Activated CD8-positive, alpha-beta memory T cell treated with anti-CD3 and anti-CD28 coated beads, Interleukin-2, amount 50 U/mL, for 24 hours (primary cell): Measurements from ENCODE around the gene RBM10.
"Not testable (repeated sequence)": the region's sequence is repeated elsewhere in the genome, so short reads cannot be mapped to it uniquely, and the experiment has no call there.

Experiments used
- DNase-seq: peaks from one replicate; pipeline ENCODE4 v3.0.0-alpha.2; 2020; ENCODE audit errors: extremely low read depth

The RBM10 gene, protein sequence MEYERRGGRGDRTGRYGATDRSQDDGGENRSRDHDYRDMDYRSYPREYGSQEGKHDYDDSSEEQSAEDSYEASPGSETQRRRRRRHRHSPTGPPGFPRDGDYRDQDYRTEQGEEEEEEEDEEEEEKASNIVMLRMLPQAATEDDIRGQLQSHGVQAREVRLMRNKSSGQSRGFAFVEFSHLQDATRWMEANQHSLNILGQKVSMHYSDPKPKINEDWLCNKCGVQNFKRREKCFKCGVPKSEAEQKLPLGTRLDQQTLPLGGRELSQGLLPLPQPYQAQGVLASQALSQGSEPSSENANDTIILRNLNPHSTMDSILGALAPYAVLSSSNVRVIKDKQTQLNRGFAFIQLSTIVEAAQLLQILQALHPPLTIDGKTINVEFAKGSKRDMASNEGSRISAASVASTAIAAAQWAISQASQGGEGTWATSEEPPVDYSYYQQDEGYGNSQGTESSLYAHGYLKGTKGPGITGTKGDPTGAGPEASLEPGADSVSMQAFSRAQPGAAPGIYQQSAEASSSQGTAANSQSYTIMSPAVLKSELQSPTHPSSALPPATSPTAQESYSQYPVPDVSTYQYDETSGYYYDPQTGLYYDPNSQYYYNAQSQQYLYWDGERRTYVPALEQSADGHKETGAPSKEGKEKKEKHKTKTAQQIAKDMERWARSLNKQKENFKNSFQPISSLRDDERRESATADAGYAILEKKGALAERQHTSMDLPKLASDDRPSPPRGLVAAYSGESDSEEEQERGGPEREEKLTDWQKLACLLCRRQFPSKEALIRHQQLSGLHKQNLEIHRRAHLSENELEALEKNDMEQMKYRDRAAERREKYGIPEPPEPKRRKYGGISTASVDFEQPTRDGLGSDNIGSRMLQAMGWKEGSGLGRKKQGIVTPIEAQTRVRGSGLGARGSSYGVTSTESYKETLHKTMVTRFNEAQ

DNA sequence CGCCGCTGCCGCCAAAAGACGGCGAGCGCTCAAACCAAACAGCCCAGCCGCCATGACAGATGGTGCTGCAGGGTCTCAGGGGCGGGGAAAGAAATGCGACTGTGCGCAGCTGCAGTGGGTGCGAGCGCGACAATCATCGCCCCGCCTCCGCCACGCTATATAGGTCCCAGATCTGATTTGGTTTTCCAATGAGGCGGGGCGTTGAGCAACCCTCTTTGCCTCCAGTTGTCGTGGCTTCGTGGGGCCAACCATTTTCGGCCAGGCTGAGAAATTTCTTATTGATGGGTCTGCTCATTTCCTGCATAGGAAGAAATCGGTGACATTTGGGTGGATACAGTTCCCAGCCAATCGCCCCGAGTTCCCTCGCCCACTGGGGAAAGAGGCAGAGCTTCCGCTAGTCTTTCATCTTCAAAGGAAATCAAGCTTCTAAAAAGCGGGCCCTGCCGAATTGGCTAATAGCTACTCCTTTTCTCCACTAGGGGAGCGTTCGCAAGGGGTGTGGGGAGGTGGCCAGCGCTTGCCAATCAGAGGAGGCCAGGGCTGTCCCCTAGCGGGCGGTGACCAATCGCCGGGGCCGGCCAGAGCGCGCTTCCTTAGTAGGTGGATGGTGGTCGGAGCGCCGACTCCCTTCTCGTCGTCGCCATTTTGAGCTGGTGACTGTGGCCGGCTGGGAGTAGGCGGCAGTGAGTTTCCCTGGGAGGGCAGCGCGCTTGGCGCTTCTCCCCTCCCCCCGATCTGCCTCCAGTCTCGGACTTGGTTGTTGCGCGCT, at the start of gene RBM10, which contains the start of gene NDUFB11:
RBM10 (plus strand) TSS at position 596 of the 769 bp plus-strand sequence. CDS start 2,261 bp downstream, outside the sequence.
NDUFB11 (minus strand) TSS at position 77 of the 769 bp plus-strand sequence; CDS start at position 54, 23 bp downstream.
- DNase-seq = peak; percentile 78

DNA sequence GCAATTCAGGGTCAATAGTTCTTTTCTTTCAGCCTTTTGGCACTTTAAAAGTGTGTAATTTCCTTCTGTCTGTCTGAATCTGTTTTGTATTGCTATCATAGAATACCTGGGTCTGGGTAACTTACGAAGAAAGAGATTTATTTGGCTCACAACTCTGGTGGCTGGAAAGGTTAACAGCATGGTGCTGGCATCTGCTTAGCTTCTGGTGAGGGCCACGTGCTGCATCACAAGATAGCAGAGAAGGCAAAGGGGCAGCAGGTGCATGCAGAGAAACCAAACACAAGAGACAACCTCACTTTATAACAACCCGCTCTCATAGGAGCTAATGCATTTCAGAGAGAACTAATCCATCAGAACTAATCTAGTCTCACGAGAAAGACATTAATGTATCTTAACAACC, 48.0 kb upstream of the RBM10 start:
- no peak for DNase-seq

DNA sequence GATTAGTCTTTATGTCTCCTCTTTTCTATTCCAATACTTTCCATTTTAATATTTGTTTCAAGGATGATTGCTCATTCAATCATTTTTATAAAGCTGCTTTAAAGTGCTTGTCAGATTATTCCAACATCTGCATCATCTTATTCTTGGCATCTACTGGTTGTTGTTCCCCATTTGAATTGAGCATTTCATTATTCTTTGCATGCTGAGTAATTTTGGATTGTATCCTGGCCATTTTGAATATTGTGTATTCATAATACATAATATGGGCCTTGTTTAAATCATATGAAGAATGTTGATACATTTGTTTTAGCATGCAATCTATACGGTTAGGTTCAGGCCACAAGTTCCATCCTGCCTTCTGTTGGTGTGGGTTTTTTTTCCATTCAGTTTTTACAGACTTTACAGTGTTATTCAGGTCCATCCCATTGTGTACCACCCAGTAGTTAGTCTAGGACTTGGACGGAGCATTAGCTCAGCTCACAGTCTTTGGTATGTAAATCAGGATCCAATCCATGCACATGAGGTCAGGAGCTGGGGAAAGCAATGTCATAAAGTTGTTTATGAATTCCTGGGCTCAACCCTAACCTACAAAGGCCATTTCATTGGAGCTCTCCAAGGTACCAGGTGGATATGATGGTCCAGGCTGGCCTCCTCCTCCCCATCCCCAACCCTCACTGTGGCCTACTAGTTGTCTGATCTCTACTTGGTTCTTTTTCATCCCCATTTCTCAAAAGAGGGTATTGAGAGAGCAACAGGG, 46.5 kb upstream of the RBM10 start:
- no peak for DNase-seq

DNA sequence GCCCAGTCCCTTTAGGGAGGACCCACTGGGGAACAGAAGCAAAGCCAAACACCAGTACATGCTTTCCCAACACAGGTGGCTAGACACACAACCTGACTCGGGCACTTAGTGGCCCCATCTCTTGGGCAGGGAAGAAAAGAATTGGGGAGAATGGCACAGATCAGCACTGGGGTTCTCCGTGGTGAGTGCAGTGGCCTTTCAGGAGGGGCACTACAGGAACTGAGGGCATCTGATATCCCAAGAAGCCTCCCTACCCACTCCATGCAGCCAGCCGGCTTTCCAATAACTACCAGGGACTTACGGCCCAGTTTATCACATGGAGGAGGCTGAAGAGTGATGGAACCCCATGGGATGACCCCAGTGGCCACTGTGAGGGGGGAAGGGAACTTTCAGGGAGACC, 43.8 kb upstream of the RBM10 start:
- no peak for DNase-seq

DNA sequence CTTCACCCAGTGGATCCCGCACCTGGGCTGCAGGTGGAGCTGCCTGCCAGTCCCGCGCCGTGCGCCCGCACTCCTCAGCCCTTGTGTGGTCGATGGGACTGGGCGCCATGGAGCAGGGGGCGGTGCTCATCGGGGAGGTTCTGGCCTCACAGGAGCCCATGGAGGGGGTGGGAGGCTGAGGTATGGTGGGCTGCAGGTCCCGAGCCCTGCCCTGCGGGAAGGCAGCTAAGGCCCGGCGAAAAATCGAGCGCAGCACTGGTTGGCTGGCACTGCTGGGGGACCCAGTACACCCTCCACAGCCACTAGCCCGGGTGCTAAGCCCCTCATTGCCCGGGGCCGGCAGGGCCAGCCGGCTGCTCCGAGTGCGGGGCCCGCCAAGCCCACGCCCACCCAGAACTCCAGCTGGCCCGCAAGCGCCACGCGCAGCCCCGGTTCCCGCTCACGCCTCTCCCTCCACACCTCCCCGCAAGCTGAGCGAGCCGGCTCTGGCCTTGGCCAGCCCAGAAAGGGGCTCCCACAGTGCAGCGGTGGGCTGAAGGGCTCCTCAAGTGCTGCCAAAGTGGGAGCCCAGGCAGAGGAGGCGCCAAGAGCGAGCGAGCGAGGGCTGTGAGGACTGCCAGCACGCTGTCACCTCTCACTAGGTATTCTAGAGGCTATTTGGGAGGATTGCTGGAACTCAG, 33.9 kb upstream of the RBM10 start:
- not testable (repeated sequence) for DNase-seq

DNA sequence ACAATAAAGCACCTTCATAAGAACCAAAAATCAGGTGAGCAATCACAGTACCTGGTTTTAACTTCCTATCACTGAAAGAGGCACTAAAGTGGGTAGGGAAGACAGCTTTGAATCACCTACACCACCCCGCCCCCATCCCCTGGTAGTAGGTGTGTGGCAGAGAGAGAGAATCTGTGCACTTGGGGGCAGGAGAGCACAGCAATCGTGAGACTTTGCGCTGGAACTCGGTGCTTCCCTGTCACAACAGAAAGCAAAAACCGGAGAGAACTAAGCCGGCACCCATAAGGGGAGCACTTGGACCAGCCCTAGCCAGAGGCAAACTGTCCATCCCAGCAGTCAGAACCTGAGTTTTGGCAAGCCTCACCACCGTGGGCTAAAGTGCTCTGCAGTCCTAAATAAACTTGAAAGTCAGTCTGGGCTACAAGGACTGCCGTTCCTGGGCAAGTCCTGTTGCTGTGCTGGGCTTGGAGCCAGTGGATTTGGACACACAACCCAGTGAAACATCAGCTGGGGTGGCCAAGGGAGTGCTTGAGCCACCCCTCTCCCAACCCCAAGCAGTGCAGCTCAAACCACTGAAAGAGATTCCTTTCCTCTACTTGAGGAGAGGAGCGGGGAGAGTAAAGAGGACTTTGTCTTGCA, 32.6 kb upstream of the RBM10 start:
- no peak for DNase-seq

DNA sequence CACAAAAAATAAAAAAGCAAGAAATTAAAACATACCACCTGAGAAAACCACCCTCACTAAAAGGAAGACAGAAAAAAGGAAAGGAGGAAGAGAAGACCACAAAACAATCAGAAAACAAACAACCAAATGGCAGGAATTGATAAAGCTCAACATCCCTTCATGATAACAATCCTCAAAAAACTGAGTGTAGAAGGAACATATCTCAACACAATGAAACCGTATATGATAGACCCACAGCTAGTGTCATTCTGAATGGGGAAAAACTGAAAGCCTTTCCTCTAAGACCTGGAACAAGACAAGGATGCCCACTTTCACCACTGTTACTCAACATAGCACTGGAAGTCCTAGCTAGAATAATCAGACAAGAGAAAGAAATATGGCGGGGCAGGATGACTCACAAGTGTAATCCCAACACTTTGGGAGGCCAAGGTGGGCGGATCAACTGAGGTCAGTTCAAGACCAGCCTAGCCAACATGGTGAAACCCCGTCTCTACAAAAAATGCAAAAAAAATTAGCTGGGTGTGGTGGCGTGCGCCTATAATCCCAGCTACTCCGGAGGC, 28.4 kb upstream of the RBM10 start:
- not testable (repeated sequence) for DNase-seq

DNA sequence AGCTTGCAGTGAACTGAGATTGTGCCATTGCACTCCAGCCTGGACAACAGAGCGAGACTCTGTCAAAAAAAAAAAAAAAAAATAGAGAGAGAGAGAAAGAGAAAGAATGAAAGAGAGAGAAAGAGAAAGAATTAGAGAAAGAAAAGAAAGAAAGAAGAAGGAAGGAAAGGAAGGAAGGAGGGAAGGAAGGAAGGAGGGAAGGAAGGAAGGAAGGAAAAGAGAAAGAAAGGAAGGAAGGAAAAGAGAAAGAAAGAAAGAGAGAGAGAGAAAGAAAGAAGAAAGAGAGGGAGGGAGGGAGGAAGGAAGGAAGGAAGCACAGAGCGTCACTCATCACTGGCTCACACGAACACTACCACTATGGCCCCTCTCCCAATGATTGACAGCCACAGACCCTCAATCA, 20.6 kb upstream of the RBM10 start:
- not testable (repeated sequence) for DNase-seq

DNA sequence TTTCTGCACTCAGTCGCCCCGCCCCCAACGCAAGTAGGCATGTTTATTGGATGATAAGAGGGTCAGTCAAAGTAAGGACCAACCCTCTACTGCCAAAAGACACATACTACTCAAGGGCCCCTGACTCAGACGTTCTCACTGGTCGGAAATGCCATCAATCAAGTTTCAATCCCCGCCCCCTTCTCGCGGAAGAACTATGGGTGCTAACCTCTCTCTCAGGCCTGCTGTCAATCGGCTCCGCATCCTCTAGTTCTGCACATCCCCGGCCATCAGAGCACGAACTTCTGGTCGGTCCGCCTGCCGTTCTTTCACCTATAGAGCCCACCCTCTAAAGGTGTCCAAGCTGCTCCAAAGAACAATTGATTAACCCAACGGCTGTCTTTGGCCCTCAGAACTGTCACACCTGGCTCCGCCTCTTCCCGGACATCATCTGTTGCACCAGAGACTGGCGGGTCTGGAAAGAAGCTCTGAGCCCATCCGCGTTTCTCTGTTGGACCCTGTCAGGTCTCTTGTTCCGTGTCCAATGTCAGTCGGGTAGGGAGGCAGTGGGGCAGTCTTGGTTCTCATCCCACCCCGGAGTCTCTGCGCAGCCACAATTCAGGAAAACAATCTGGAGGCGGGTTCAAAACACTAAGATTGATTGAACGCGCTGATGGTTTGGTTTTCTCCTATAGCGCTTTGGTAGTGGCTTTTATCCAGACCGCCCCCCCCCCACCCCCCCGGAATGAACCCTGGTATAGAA, 15.7 kb upstream of the RBM10 start:
- peak; percentile 69 for DNase-seq

DNA sequence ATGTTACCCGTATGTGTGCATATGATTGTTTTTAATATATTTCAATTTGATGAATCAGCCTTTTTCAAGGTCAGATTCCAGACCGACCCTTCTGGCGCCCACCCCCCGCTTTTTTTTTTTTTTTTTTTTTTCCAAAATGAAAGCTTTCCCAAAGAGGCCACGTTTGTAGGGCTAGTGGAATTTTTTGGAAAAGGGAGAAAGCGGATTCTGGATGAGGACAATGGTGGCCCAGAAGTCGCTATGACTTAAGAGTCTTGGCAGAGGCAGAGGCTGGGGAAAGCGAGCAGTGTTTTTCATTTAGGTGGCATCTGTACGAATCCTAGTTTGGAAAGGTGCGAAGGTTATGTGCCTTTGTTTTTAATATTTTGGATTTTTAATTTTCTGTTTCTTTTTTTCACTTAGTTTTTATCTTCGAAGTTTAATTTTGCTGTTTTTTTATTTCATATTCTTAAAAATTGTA, 15.1 kb upstream of the RBM10 start:
- no peak for DNase-seq

DNA sequence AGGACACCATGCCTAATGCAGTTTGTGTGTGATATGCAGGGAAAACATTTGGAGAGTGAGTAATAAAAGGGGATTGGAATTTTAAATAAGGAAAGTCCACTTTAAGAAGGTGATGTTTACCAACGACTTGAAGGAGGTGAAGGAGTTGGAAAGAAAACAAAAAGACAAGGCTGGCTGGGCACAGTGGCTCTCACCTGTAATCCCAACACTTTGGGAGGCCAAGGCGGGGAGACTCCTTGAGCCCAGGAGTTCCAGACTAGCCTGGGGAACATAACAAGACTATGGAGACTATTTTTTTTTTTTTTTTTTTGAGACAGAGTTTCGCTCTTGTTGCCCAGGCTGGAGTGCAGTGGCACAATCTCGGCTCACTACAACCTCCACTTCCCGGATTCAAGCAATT, 11.5 kb upstream of the RBM10 start:
- no peak for DNase-seq

DNA sequence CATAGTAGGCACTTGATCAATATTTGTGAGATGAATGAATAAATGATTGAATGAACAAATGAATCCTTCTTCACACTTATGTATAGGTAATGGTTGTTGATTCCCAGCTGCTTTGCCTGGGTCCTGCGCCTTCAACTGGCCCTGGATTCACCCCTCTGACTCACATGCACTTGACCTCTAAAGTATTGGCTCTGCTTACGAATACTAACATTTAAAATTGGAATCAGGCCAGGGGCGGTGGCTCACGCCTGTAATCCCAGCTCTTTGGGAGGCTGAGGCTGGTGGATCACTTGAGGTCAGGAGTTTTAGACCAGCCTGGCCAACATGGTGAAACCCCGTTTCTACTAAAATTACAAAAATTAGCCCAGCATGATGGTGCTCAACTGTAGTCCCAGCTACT, 9.4 kb upstream of the RBM10 start:
- not testable (repeated sequence) for DNase-seq

DNA sequence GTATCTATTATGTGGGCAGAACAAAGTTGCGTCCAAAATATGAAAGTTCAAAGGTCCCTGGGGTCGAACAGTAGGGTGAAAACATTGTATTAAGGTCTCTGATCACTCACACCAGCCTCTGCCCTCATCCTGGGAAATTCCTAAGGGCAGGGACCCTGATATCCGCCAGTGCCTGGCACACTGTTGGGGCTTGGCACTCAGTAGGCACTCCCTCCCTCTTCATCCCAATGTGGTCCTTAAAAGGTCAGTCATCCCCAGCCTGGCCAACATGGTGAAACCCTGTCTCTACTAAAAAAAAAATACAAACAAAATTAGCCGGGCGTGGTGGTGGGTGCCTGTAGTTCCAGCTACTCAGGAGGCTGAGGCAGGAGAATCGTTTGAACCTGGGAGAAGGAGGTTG, 6.8 kb upstream of the RBM10 start:
- DNase-seq = no peak

DNA sequence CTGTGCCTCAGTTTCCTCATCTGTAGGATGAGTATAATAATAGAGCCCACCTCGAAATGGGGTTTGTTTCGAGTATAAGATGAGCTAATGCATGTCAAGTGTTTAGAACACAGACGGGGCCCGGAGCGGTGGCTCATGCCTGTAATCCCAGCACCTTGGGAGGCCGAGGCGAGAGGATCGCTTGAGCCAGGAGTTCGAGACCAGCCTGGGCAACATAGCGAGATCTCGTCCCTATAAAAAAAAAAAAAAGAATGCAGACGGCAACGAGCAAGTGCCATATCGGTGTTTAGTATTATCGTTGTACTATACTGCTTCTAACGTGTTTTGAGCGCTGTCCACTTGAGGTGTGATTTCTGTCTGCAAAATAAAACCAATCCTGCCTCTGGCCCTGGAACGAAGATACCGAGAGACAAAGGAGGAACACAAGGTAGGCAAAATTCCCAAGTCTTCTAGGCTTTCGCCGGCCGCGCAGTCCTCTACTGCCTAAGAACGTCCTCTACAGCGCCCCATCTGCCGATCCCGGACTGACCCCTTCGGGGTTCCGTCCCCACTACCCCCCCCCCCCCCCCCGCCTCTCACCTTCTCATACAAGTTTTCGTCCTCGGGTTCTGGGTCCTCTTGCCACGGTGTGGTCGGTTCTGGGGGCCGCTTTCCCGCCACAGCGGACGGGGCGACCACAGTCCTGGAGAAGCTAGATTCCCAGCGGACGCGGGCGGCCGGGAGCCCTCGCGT, 961 bp upstream of the RBM10 start:
- DNase-seq = no peak

DNA sequence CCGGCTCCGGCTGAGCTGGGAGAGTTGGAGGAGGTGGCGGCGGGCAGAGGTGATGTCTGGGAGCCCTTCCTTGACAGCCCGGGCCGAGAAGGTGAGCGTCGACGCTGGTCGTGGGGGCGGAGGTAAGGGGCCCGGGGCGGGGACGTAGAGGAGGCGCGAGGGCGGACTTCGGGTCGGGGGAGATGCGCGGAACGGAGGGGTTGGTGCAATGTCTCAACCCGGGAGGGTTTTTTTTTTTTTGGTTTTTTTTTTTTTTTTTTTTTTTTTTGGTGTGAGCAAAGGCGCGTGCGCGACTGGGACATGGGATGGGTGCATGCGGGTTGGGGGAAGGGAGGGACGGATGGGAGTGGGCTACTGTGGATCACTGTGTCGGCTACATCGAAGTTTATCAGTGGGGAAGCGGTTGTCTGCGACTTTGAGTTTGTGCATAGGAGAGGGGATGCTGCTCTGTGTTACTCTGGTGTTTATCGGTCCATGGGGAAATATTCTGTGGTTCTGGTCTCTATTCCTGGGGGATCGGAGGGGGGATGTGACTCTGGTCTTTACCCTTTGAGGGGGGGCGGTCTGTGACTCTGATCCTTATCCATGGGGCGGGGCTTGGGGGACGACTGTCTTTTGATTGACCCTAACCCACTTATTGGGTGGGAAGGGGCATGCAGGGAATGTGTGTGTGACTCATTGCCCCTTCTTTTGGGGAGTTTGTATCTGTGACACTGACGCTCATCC, 537 bp downstream of the RBM10 start:
- DNase-seq = no peak

DNA sequence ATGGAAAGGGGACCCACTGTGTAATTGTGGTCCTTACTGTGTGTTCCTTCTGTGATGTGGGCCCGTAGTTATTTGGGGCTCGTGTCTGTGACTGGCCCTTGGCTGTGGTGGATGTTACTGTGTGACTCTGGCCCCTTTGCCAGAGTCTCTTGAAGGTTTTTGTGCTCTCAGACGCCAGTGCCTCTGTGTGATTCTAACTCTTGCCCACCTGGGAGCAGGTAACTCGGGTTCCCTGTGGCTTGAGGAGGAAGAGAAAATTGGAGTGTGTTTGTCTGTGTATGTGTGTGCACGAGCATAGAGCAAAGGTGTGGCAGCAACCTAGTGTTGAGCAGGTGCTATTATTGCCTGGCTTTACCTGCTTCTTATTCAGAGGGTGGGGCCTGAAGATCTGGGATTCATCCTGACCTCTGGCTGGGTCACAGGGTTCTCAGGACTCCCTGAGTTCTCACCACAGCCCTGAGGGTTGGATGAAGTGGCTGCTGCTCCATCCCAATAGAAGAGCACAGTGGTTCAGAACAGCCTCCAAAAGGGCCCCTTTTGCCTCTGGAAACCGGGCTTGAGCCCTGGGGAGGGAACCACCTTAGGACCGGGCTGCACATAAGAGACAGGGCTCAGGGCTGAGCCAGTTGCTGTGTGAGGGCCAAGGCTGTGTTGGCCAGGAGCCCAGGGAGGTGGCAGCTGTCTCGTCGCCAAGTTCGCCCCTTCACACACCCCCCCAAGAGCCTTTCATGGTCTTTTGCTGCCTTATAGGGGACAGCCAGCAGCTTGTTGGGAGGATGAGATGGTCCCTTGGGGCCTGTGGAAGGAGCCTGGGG, 1.3 kb downstream of the RBM10 start:
- no peak for DNase-seq
